DOHH2 (cell line): ENCODE results near the gene GTF2H3.

Experiments used
- H3F3A ChIP-seq: fragments of 200-600 bp; sonication (generic), shearing (Covaris generic); 2 replicates; pipeline ENCODE4 v1.6.0; 2016; ENCODE audit warnings: antibody characterized with exemption, mild to moderate bottlenecking; ENCODE audit not compliant: control insufficient read depth, insufficient read depth
- H3K27ac ChIP-seq: fragments of 200-600 bp; sonication (generic); 2 replicates; pipeline ENCODE4 v1.5.1; 2014; ENCODE audit warnings: low read depth, mild to moderate bottlenecking, low read length, moderate library complexity
- H3K27me3 ChIP-seq: fragments of 200-600 bp; sonication (generic); 2 replicates; pipeline ENCODE4 v1.6.1; 2014; ENCODE audit warnings: mild to moderate bottlenecking, low read length, mixed read lengths; ENCODE audit not compliant: control insufficient read depth
- H3K36me3 ChIP-seq: fragments of 200-600 bp; sonication (generic); 2 replicates; pipeline ENCODE4 v1.6.1; 2014; ENCODE audit warnings: mild to moderate bottlenecking, low read length, moderate library complexity, mixed read lengths; ENCODE audit not compliant: control insufficient read depth
- H3K4me1 ChIP-seq: fragments of 200-600 bp; sonication (generic); 2 replicates; pipeline ENCODE4 v1.6.1; 2014; ENCODE audit warnings: mild to moderate bottlenecking, low read length, mixed read lengths; ENCODE audit not compliant: control insufficient read depth
- H3K4me2 ChIP-seq: fragments of 200-600 bp; sonication (generic); 2 replicates; pipeline ENCODE4 v1.6.0; 2014; ENCODE audit warnings: mild to moderate bottlenecking, low read length, moderate library complexity
- H3K4me3 ChIP-seq: fragments of 200-600 bp; sonication (generic); 2 replicates; pipeline ENCODE4 v1.5.1; 2014; ENCODE audit warnings: mild to moderate bottlenecking, low read length, mixed read lengths
- H3K79me2 ChIP-seq: fragments of 200-600 bp; sonication (generic); 2 replicates; pipeline ENCODE4 v1.6.1; 2014; ENCODE audit warnings: mild to moderate bottlenecking, low read length, mixed read lengths; ENCODE audit not compliant: control insufficient read depth
- H3K9me2 ChIP-seq: fragments of 200-600 bp; sonication (generic); replicated peaks from 2 replicates; pipeline ENCODE4 v1.6.1; 2014; ENCODE audit warnings: mild to moderate bottlenecking, low read length, mixed read lengths; ENCODE audit not compliant: control insufficient read depth
- H3K9me3 ChIP-seq: fragments of 200-600 bp; sonication (generic); 2 replicates; pipeline ENCODE4 v1.6.1; 2014; ENCODE audit warnings: antibody characterized with exemption, low read length, mixed read lengths; ENCODE audit not compliant: control insufficient read depth, insufficient read depth
- H4K20me1 ChIP-seq: fragments of 200-600 bp; sonication (generic); 2 replicates; pipeline ENCODE4 v1.6.0; 2014; ENCODE audit warnings: low read depth, mild to moderate bottlenecking, antibody characterized with exemption, low read length, moderate library complexity; ENCODE audit not compliant: control insufficient read depth, insufficient read depth
- EZH2phosphoT487 ChIP-seq: fragments of 200-600 bp; sonication (generic); IDR thresholded peaks from 2 replicates; pipeline ENCODE4 v1.6.1; 2017; ENCODE audit warnings: borderline replicate concordance, mild to moderate bottlenecking, antibody characterized with exemption, low read length, moderate library complexity, mixed read lengths
- TF ChIP-seq, protein P1 (sequence below): fragments of 200-600 bp; sonication (generic); IDR thresholded peaks from one replicate; pipeline ENCODE4 v1.5.1; 2014; ENCODE audit warnings: antibody characterized with exemption, mild to moderate bottlenecking, low read depth, low read length; ENCODE audit not compliant: poor library complexity, severe bottlenecking

The GTF2H3 gene

GRCh38 chr12:123676616-123677320 lies 43.1 kb downstream of the GTF2H3 start:
- H3K4me2 ChIP-seq, result no peak overlapping the region
- no peaks in the 10 kb centered on the region for H3K9me2 ChIP-seq
- H3K79me2 ChIP-seq, result no peaks in the 10 kb centered on the region
- no peaks in the 10 kb centered on the region for H3K27me3 ChIP-seq
- TF ChIP-seq EZH2phosphoT487, result no peak
- TF ChIP-seq, protein P1, sequence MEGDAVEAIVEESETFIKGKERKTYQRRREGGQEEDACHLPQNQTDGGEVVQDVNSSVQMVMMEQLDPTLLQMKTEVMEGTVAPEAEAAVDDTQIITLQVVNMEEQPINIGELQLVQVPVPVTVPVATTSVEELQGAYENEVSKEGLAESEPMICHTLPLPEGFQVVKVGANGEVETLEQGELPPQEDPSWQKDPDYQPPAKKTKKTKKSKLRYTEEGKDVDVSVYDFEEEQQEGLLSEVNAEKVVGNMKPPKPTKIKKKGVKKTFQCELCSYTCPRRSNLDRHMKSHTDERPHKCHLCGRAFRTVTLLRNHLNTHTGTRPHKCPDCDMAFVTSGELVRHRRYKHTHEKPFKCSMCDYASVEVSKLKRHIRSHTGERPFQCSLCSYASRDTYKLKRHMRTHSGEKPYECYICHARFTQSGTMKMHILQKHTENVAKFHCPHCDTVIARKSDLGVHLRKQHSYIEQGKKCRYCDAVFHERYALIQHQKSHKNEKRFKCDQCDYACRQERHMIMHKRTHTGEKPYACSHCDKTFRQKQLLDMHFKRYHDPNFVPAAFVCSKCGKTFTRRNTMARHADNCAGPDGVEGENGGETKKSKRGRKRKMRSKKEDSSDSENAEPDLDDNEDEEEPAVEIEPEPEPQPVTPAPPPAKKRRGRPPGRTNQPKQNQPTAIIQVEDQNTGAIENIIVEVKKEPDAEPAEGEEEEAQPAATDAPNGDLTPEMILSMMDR, result no peak
- no peaks in the 10 kb centered on the region; the same call in 1 of the 2 replicates for H3F3A ChIP-seq
- no peaks in the 10 kb centered on the region for H4K20me1 ChIP-seq
- H3K36me3 ChIP-seq, result no peaks in the 10 kb centered on the region; the same call in 1 of the 2 replicates
- H3K27ac ChIP-seq, result no peak overlapping the region
- peaks cover 8% of the 10 kb centered on the region for H3K4me1 ChIP-seq
- no peaks in the 10 kb centered on the region for H3K9me3 ChIP-seq
- no peak overlapping the region for H3K4me3 ChIP-seq

DNA sequence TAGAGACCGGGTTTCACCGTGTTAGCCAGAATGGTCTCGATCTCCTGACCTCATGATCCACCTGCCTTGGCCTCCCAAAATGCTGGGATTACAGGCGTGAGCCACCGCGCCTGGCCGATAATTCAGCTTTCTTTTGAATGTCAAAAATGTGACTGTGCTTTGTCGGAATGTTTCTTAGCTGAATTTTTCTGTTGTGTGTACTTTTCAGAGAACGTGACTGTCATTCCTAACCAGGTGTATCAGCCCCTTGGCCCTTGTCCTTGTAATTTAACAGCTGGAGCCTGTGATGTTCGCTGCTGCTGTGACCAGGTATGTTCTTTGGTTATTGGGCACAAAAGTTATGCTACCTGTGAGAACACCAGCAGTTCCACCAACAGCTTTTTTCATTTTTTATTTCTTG lies 45.4 kb downstream of the GTF2H3 start:
- Histone ChIP-seq H4K20me1 (no peaks in the 10 kb centered on the region), H3K9me2 (no peaks in the 10 kb centered on the region), H3F3A (no peaks in the 10 kb centered on the region; the same call in 1 of the 2 replicates), H3K4me2 (no peak overlapping the region), H3K36me3 (no peaks in the 10 kb centered on the region; the same call in 1 of the 2 replicates), H3K27ac (no peak overlapping the region), H3K79me2 (no peaks in the 10 kb centered on the region), H3K27me3 (no peaks in the 10 kb centered on the region), H3K4me3 (no peak overlapping the region), H3K9me3 (no peaks in the 10 kb centered on the region), H3K4me1 (peaks cover 8% of the 10 kb centered on the region)
- TF ChIP-seq, protein P1, result no peak
- no peak for TF ChIP-seq EZH2phosphoT487

DNA sequence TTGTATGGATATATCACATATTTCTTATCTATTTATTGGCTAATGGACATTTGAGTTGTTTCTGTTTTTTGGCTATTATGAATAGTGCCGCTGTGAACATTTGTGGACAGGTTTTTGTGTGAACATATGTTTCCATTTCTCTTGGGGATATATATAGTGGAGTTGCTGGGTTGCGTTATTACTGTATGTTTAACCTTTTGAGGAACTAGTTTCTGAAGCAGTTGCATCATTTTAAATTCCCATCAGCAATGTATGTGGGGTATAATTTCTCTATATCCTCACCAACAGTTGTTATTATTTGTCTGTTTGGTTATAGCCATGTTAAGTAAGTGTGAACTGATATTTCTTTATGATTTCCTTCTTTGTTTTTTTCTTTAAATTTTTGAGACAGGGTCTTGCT lies 48.0 kb downstream of the GTF2H3 start:
- Histone ChIP-seq H3K9me3 (no peaks in the 10 kb centered on the region), H4K20me1 (no peaks in the 10 kb centered on the region), H3K4me2 (no peak overlapping the region), H3K4me1 (no peaks in the 10 kb centered on the region), H3F3A (no peaks in the 10 kb centered on the region), H3K36me3 (no peaks in the 10 kb centered on the region), H3K9me2 (no peaks in the 10 kb centered on the region), H3K79me2 (no peaks in the 10 kb centered on the region), H3K27ac (no peak overlapping the region), H3K4me3 (no peak overlapping the region), H3K27me3 (no peaks in the 10 kb centered on the region)
- TF ChIP-seq, protein P1, result no peak
- TF ChIP-seq EZH2phosphoT487, result no peak
